ENCODE data around the gene RABGAP1L.
"Not testable (repeated sequence)": the region's sequence is repeated elsewhere in the genome, so short reads cannot be mapped to it uniquely, and the experiment has no call there.

RABGAP1L gene

DNA sequence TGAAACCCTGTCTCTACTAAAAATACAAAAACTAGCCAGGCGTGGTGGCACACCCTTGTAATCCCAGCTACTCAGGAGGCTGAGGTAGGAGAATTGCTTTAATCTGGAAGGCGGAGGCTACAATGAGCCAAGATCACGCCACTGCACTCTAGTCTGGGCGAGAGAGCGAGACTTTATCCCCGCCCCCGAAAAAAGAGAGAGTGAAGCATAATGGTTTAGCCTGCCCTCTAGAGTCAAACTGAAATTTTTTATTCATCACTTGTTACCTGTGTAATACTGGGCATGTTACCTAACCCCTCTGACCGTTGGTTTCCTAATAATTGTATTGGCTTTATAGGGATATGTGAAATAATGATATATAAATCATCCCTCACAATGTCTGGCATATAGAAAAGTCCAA lies 307.3 kb downstream of the RABGAP1L start:
- DNase-seq = no peak

DNA sequence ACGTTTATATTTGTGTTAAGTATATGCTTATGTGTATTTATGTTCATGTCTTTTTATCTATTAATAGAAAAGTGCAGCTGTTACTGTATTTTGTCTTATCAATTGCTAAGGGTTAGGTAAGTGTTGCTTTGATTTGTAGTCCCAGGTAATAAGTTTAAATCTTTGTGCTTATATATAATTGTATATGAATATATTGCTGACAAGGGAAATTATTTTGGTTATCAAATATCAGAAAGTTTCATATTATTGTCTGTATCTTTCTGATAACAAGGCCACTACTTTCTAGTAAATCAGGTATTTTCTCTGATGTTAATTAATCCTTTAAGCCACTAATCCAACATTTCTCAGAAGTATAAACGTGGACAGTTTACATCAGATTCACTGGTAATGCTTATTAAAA lies 309.7 kb downstream of the RABGAP1L start:
- no peak for DNase-seq

DNA sequence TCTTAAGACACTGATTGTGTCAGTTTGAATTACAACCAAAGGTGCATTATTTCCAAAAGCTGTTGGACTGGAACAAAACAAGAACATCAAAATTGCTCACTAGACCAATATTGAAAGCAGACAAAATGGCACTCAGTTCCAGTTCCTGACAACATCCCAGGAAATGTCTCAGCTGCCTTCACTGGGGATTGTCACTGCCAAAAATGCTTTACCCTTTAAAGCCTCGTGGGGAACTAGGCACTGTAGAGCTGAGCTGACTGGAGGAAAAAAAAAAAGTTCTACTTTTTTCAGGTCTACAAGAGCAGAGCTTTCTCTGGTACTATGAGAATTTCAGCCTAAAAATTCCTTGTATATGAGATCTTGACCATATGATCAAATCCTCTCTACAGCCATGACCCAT lies 310.4 kb downstream of the RABGAP1L start:
- DNase-seq = no peak

DNA sequence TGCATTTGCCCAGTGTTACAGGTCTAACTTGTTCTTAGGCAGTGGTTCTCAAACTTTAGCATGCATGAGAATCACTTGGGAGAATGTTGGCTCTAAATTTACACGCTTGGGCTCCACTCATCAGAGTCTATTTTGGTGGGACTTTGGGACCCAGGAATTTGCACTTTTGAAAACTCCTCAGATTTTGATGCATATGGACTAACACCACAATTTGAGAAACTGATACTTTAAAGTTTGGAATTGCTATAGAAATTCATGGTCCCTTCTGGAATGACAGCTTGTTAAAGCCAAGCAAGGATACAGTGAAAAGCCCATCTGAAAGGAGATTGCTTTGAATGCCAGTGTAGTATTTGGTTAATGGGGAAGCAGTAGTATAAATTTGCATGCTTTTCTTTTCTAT lies 320.0 kb downstream of the RABGAP1L start:
- DNase-seq = no peak

DNA sequence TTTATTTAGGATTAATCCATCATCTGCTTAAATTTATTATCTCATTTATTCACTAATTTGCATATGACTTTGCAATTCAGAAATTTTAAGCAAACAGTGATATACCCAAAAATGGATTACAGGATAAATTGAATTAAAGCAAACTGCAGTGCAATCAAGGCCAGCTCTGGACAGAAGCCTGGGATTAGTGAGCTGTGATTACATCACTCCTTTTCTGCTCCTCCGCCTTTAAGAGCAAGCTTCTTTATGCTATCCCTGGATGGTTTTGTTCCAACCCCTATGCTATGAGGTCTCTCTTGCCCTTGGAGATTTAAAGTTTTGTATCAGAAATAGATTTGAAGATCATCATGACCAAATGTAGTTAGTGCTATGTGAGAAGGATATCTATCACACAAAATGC lies 321.0 kb downstream of the RABGAP1L start:
- no peak for DNase-seq

DNA sequence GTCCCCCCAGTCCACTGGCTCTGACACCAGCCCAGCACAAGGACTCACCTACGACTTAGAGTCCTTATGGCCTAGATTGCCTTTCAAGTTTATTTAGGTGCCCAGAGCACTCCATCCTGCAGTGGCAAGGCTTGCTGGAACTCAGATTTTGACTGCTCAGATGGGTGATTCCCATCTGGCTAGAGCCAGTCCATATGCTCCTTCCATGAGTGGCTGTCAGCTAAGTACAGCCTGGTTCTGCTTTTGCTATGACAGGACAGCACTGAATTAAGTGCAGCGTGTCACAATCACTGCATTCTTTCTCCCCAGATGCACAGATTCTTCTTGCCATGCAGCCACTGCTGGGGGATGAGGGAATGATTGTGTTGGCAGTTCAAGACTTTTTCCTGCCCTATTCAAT lies 332.3 kb downstream of the RABGAP1L start:
- no peak for DNase-seq

DNA sequence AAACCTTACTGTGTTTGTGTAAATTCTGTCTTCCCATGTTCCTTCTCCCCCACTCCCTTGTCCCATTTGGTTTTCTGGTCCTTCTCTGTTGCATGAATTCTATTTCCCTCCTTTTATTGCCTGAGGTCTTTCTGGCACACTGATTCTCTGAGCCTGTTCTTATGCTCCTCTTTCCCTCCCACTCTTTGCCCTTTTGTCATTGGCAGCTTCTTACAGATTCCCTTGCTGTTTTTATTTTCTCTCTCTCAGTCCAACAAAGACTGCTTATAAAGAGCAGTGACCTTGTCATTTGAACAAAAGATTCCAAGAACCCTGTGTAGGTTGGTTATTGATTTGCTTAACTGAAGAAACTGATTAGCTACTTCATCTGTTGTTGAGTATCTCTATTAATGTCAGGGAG lies 338.2 kb downstream of the RABGAP1L start:
- DNase-seq = no peak

DNA sequence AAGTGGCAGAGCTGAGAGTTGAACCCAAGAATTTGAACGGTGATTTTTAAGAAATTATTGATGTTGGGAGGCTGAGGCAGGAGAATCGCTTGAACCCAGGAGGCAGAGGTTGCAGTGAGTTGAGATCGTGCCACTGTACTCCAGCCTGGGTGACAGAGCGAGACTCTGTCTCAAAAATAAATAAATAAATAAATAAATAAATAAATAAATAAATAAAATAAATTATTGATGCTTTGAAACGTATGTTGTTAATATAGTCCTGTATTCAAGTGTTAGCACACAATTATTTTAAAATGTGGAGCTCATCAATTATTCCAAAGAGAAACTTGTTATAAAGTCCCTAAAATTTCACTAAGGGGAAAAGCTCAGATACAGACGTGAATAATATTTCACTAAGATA lies 357.4 kb downstream of the RABGAP1L start:
- DNase-seq = not testable (repeated sequence)

DNA sequence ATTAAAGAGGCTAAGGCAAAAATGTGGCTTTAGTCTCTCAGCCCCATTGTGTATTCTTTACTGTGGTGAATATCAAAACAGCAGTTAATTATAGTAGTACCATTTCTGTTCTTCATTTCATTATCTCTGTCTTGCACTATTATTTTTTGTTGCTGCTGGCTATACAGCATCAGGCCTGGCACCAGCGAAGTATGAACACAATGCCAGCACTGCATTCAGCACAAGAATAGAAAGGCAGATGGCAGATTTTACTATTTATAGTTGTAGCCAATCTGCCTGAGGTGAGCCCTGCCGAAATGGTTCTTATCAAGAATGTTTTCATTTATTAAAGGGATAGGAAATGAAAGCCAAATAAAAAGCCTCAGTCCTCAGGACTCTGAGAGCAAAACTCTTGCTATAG lies 360.5 kb downstream of the RABGAP1L start:
- DNase-seq = peak; percentile 17

DNA sequence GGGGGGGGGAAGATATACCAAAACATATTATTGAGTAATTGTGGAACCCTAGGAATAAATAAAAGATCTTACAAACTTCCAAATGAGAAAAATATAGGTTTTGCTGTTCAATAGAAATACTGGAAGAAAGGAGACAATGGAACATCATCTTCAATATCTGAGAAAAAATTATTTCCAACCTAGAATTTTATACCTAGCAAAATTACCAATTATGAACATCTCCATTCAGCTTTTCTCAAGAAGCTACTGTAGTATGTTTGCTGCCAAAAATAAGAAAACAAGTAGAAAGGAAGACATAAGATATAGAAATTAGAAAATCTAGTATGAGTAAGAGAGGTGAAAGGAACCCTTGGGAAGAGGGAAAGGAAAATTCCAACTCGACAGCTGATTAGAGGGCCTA lies 372.4 kb downstream of the RABGAP1L start:
- DNase-seq = no peak

DNA sequence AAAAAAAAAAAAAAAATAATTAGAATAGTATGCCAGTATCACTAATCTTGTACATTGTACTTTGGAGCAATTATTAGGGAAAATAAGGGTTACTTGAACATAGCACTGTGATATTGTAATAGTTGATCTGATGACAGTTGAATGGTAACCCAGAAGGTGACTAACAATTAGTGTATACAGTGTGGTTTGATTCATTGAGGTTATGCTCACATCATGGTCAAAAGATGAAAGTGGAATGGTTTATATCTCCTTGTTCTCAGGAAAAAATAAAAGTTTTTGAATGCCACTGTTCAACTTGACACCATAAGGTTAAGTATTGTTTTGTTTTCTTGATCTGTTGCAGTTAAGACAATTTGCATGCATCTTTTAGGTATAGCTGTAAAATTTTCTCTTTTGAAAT lies 375.5 kb downstream of the RABGAP1L start:
- DNase-seq = no peak

DNA sequence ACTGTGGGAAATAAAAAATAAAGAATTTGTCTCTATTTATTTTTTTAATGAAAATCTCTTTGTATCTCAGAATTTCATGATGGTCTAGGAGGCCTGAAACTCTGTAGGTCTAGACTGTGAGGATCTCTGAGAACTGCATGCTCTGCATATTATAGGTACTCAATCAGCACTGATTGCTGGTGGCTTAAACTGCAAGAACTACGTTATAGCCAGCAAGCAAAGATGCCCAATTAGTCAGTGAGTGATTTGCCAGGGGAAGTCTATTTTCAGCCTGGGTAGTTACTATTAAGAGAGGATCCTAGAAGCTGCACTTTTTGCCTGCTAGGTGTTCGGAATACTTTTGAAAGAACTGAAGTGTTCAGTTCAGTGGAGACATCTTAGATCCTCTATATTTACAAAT lies 375.9 kb downstream of the RABGAP1L start:
- DNase-seq = no peak

DNA sequence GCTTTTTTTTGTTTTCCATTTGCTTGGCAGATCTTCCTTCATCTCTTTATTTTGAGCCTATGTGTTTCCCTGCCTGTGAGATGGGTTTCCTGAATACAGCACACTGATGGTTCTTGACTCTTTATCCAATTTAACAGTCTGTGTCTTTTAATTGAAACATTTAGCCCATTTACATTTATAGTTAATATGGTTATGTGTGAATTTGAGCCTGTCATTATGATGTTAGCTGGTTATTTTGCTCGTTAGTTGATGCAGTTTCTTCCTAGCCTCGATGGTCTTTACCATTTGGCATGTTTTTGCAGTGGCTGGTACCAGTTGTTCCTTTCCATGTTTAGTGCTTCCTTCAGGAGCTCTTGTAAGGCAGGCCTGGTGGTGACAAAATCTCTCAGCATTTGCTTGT lies 384.1 kb downstream of the RABGAP1L start:
- DNase-seq = not testable (repeated sequence)

DNA sequence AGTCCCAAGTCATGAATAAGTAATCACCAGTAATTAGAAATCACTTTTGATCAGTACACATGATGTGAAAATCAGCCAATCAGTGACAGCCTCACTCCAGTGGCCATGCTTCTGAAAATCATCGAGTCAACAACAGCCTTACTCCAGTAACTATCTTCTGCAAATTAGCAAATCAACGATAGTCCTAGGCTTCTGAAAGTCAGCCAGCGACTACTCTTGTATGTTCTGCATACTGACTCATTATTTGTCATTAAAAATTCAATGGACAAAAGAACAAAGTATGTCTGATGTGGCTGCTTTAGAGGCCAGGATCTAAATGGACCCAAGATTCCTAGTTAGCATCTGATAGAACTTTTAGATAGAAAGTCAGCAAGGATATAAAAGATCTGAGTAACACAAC lies 391.0 kb downstream of the RABGAP1L start:
- DNase-seq = no peak

DNA sequence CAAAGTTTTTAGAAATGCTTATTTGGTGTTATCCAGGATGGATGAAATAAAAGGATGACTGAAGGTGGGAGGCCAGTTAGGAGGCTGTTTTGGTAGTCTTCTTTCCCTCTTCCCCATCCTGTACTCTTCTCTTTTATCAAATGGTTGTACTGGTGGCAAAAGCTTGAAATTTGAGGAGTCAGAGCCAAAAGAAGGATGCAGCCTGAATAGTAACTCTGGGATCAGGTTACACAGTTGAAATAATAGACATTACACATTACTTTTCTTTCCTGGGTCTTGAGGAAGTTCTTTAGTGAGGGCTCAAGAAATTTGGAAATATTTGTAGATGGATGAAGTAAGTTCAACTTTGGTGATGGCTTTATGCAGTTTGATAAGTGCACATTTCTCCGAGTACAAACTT lies 397.1 kb downstream of the RABGAP1L start:
- no peak for DNase-seq

DNA sequence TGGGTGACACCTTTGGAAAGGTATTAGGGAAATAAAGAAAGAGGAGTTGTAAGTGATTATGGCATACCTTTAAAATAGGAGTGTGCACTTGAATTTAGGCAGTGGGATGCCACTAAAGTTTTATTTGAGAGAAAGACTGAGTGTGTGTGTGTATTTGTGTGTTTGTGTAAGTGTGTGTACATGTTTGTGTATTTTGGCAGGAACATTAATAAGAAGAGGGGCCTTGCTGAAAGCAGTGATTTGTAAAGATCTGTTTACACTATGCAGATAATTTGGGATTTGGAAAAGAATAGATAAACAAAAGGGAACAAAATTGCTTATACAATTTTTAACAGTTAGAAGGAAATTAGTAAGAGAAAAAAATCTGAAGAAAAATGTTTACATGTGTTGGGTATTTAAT lies 409.2 kb downstream of the RABGAP1L start:
- DNase-seq = no peak

DNA sequence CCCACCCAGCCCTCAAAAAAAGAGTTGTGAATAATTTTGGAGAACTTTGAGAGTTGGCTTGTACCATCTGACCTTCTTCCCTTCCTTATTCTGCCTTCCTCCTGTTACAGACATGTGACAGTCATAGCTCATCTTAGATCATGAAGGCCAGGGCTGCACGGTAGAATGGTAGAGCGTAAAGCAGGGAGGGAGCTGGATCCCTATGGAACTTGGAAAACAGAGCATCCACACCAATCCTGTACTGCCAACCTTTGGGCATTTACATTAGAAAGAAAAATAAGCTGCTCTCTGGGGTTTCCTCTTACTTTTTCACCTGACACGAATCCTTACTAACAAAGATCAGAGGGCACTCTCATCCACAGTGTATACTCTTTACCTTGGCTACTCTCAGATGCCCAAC lies 409.9 kb downstream of the RABGAP1L start:
- DNase-seq = no peak

DNA sequence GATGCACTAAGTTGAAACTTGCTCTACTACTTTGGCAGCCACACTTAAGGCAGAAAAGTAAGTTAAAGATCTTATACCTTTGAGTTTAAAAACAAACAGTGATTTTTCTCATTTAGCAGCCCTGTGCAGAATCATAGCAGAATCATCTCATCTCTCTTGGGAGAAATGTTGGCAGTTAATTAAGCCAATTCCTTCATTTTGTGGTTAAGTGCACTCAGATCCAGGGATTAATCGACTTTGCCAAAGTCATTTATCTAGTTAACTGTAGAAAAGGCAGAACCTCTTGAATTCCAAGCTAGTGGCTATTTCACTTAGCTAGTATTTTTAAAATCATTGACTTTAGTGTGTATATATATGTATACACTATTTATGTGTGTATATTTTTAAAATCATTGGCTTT lies 413.5 kb downstream of the RABGAP1L start:
- no peak for DNase-seq

DNA sequence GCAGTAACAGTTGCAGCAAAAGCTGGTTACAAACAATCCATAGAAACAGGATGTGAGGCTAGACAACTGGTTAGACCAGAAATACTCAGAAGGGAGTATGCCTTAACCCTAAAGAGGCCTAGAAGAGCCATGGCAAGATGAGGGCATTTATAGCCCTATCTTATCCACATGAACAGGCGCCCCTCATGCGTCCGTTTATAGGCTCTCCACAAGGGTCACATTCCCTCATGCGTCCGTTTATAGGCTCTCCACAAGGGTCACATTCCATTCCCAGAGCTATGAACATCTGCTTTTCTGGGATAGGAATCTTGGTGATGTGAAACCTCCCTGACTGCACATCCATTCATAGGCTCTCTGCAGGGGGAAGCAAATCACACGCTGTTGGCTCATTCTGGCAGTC lies 416.8 kb downstream of the RABGAP1L start:
- not testable (repeated sequence) for DNase-seq

DNA sequence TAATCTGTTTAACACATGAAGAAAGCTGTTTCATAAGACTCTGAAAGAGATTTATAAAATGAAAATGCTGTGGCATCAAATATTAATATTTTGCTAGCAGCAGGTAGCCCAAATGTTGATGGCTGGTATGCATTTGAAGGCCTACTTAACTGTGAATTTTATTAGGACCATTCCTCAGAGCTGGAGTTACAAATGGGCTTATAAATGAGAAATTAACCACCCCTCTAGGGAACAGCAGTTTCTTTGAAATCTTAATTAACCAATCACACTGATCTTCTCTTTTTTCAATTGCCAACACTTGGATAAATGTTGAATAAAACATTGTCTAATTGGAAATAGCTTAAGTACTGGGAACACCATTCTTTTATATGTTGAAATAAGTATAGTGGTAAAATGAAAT lies 418.4 kb downstream of the RABGAP1L start:
- DNase-seq = no peak

DNA sequence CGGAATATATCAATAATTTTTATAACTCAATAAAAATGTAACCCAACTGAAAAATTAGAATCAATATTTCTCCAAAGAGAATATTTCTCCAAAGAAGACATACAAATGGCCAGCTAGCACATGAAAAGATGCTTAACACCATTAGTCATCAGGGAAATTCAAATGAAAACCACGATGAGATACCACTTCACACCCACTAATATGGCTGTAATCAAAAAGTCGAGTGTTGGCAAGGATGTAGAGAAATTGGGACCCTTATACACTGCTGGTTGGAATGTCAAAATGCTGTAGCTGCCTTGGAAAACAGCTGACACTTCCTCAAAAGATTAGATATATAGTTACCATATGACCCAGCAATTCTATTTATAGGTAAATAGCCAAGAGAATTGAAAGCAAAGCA lies 421.5 kb downstream of the RABGAP1L start:
- DNase-seq = no peak

DNA sequence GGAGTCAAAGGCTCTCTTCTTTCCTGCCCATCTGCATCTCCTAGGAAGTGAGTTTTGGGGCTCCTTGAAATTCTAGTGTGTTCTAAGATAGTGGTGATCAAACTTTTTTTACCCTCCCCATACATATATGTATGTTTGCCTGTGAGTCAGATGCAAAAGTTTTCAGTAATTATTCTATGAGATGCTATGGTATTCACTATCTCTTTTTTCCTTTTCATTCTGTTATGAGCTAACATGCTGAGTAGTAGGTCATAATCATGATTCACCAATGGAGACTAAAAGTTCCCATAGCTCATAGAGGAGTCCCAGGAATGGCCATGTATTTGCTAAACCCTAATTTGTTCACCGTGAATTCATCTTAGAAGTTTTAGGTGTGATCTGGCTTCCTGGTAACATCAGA lies 424.0 kb downstream of the RABGAP1L start:
- DNase-seq = no peak

DNA sequence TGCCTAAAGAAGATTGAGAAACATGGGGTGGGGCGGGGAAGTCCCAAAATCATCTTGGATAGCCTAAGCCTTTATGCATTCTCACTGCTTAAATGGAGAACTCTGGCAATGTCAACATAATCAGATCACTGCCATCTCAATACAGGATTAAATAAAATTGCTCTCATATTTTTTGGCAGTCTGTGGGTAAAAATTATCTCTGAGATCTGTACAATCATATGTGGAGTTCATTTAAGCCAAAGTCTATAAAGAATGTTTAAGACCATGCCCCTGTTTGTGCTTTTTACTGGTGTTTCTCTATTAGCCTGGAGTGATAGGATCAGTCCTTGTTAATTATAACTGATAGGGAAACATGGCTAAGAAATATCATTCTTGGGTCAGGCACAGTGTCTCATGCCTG lies 424.8 kb downstream of the RABGAP1L start:
- DNase-seq = no peak

DNA sequence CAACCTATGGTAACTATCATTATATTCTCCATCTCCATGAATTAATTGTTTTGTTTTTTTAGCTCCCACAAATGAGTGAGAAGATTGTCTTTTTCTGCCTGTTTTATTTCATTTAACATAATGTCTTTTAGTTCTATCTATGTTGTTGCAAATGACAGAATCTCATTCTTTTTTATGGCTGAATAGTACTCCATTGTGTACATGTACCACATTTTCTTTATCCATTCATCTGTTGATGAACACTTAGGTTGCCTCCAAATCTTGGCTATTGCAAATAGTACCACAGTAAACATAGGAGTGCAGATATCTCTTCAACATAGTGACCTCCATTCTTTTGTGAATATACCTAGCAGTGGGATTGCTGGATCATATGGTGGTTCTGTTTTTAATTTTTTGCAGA lies 429.3 kb downstream of the RABGAP1L start:
- not testable (repeated sequence) for DNase-seq

DNA sequence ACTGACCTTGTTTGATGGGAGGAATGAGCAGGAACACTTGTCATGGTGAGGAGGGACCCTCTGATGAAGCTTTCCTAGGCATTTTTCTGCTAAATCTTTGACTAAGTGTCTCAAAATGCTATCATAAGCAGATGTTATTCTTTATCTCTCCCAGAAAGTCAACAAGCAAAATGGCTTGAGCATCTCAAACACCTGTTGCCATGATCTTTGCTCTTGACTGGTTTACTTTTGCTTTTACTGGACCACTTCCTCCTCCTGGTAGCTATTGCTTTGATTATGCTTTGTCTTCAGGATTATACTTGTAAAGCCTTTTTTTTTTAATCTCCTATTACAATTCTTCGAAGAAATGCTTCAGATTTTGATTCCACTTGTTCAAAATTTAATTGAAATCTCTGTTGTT lies 445.9 kb downstream of the RABGAP1L start:
- no peak for DNase-seq

DNA sequence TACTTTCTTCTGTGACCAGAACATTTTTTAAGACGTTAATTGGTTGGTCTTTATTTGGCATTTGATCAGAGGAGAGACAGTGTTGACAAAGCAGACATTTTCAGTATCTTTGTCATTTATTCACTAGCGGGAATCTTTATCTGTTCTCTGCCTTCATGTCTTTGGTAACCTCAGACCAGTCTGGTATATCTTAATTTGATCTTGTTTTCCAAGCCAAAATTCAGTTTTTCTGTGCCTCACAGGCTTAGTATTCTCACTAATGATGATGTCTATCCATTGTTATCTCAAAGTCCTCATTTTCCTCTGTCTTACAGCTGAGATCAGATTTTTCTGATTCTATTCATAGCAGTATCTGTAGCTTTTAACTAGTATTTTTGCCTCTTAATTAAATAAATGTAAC lies 447.2 kb downstream of the RABGAP1L start:
- no peak for DNase-seq
